OCI-LY3 (cell line): Measurements from ENCODE around the gene CDH4.

Experiments used
- H2AFZ ChIP-seq: fragments of 200-600, 300-600 bp; shearing (Covaris generic); 2 replicates; pipeline ENCODE4 v1.6.0; 2014; ENCODE audit warnings: antibody characterized with exemption, low read depth, low read length
- H3K27ac ChIP-seq: fragments of 200-600, 300-600 bp; sonication (generic); 2 replicates; pipeline ENCODE4 v1.5.1; 2014; ENCODE audit warnings: mild to moderate bottlenecking, low read length, moderate library complexity, mixed read lengths
- H3K27me3 ChIP-seq: fragments of 200-600, 300-600 bp; sonication (generic); 2 replicates; pipeline ENCODE4 v1.6.1; 2014; ENCODE audit warnings: low read depth, low read length, mixed read lengths
- H3K36me3 ChIP-seq: fragments of 200-600, 300-600 bp; sonication (generic); replicated peaks from 2 replicates; pipeline ENCODE3; 2014; ENCODE audit warnings: low read depth, low read length, mixed read lengths
- H3K4me1 ChIP-seq: fragments of 300-600, 200-600 bp; sonication (generic); 2 replicates; pipeline ENCODE4 v1.6.1; 2014; ENCODE audit warnings: low read length, mixed read lengths
- H3K4me2 ChIP-seq: fragments of 200-600, 300-600 bp; sonication (generic); 2 replicates; pipeline ENCODE4 v1.6.1; 2014; ENCODE audit warnings: low read length, mixed read lengths
- H3K4me3 ChIP-seq: fragments of 300-600, 200-600 bp; sonication (generic); 2 replicates; pipeline ENCODE4 v1.5.1; 2014; ENCODE audit warnings: antibody characterized with exemption, mild to moderate bottlenecking, low read length, moderate library complexity
- H3K79me2 ChIP-seq: fragments of 300-600, 200-600 bp; shearing (Covaris generic); 2 replicates; pipeline ENCODE4 v1.6.1; 2014; ENCODE audit warnings: mild to moderate bottlenecking, low read length, mixed read lengths
- H3K9ac ChIP-seq: fragments of 300-600, 200-600 bp; shearing (Covaris generic); 2 replicates; pipeline ENCODE4 v1.6.0; 2014; ENCODE audit warnings: mild to moderate bottlenecking, low read length, moderate library complexity
- H3K9me3 ChIP-seq: fragments of 200-600, 300-600 bp; shearing (Covaris generic); 2 replicates; pipeline ENCODE4 v1.6.1; 2014; ENCODE audit warnings: low read length, mixed read lengths; ENCODE audit not compliant: insufficient read depth
- H4K20me1 ChIP-seq: fragments of 200-600, 300-600 bp; sonication (generic); 2 replicates; pipeline ENCODE4 v1.6.1; 2016; ENCODE audit warnings: low read length, mixed read lengths; ENCODE audit not compliant: insufficient read depth
- EZH2phosphoT487 ChIP-seq: fragments of 200-600 bp; shearing (Covaris generic); IDR thresholded peaks from 2 replicates; pipeline ENCODE4 v1.6.1; 2018; ENCODE audit warnings: antibody characterized with exemption, mixed run types, low read depth
- TF ChIP-seq, protein P1 (sequence below): fragments of 200-600, 300-600 bp; sonication (generic); IDR thresholded peaks from 2 replicates; pipeline ENCODE4 v1.5.1; 2014; ENCODE audit warnings: antibody characterized with exemption, low read length, low read depth

Gene CDH4

DNA sequence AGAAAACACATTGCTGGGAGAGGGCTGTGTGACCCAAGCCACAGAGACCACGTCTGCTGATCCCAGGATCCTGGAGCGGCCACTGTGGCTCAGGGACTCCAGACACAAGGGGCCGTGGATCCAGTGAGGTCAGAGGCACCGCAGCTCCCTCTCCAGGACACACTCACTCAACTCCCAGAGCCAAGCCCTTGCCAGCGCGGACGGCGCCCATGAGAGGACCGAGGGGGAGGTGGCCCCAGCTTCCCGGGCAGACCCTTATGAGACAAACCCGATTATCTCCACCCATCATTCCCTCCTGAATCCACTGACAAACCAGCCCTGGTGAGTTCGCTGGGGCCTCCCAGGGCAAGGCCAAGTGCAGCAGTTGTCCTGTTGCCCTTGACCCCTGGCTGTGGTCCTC, 612.4 kb downstream of the CDH4 start:
- Histone ChIP-seq H2AFZ (no peak overlapping the region), H3K9ac (no peak overlapping the region), H3K27ac (no peak overlapping the region), H3K4me3 (no peak overlapping the region), H4K20me1 (no peaks in the 10 kb centered on the region), H3K27me3 (peaks cover 6% of the 10 kb centered on the region; the same call in 1 of the 2 replicates), H3K36me3 (no peaks in the 10 kb centered on the region), H3K9me3 (no peaks in the 10 kb centered on the region), H3K4me1 (peaks cover 3% of the 10 kb centered on the region; the same call in 1 of the 2 replicates), H3K79me2 (no peaks in the 10 kb centered on the region), H3K4me2 (no peak overlapping the region)
- TF ChIP-seq, protein P1, sequence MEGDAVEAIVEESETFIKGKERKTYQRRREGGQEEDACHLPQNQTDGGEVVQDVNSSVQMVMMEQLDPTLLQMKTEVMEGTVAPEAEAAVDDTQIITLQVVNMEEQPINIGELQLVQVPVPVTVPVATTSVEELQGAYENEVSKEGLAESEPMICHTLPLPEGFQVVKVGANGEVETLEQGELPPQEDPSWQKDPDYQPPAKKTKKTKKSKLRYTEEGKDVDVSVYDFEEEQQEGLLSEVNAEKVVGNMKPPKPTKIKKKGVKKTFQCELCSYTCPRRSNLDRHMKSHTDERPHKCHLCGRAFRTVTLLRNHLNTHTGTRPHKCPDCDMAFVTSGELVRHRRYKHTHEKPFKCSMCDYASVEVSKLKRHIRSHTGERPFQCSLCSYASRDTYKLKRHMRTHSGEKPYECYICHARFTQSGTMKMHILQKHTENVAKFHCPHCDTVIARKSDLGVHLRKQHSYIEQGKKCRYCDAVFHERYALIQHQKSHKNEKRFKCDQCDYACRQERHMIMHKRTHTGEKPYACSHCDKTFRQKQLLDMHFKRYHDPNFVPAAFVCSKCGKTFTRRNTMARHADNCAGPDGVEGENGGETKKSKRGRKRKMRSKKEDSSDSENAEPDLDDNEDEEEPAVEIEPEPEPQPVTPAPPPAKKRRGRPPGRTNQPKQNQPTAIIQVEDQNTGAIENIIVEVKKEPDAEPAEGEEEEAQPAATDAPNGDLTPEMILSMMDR: no peak
- no peak for TF ChIP-seq EZH2phosphoT487

DNA sequence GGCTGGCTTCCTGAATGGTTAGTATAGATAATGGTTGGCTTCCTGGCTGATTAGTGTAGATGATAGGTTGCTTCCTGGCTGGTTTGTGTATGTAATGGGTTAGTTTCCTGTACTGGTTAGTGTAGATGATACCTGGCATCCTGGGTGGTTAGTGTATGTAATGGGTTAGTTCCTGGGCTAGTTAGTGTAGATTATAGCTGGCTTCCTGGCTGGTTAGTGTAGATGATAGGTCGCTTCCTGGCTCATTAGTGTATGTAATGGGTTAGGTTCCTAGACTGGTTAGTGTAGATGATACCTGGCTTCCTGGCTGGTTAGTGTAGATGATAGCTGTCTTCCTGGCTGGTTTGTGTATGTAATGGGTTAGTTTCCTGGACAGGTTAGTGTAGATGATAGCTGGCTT, 613.3 kb downstream of the CDH4 start:
- no peaks in the 10 kb centered on the region for H4K20me1 ChIP-seq

DNA sequence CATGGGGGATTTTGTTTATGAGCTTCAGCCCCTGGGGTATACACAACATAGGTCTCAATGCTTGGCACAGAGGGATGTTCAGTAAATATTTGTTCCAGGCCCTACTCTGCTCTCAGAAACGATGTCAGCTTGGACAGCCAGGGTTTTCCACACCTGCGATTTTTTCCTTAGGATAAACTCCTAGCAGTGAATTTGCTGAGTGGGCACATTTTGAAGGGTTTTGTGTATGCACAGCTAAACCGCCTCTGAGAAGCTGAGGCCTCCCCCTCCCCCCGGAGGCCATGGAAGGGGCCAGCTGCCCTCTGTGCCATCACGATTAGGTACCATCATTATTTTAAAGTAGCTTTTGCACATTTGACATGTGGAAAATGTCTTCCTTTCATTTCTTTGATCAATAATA, 614.1 kb downstream of the CDH4 start:
- Histone ChIP-seq H4K20me1 (no peaks in the 10 kb centered on the region), H3K79me2 (no peaks in the 10 kb centered on the region), H3K9ac (no peak overlapping the region), H3K27me3 (peaks cover 6% of the 10 kb centered on the region; the same call in 1 of the 2 replicates), H3K9me3 (no peaks in the 10 kb centered on the region), H3K27ac (no peak overlapping the region), H3K36me3 (no peaks in the 10 kb centered on the region), H3K4me3 (no peak overlapping the region), H3K4me1 (peaks cover 3% of the 10 kb centered on the region; the same call in 1 of the 2 replicates), H2AFZ (no peak overlapping the region), H3K4me2 (no peak overlapping the region)
- no peak for TF ChIP-seq EZH2phosphoT487
- TF ChIP-seq, protein P1: no peak

More for the DNA sequence above, 613.3 kb downstream of the CDH4 start:
- Histone ChIP-seq H3K4me2 (no peak overlapping the region), H3K9ac (no peak overlapping the region), H3K4me1 (peaks cover 3% of the 10 kb centered on the region; the same call in 1 of the 2 replicates), H3K9me3 (no peaks in the 10 kb centered on the region), H3K36me3 (no peaks in the 10 kb centered on the region), H2AFZ (no peak overlapping the region), H3K27me3 (peaks cover 6% of the 10 kb centered on the region; the same call in 1 of the 2 replicates), H3K27ac (no peak overlapping the region), H3K4me3 (no peak overlapping the region), H3K79me2 (no peaks in the 10 kb centered on the region)
- no peak for TF ChIP-seq EZH2phosphoT487
- TF ChIP-seq, protein P1: no peak

GRCh38 chr20:61868006-61868405, 615.9 kb downstream of the CDH4 start:
- peaks cover 6% of the 10 kb centered on the region; the same call in 1 of the 2 replicates for H3K27me3 ChIP-seq
- no peak overlapping the region for H2AFZ ChIP-seq

More at GRCh38 chr20:61868006-61868405, 615.9 kb downstream of the CDH4 start:
- Histone ChIP-seq H3K36me3 (no peaks in the 10 kb centered on the region), H3K4me3 (no peak overlapping the region), H3K27ac (no peak overlapping the region), H3K4me1 (peaks cover 3% of the 10 kb centered on the region; the same call in 1 of the 2 replicates), H3K9me3 (no peaks in the 10 kb centered on the region), H3K79me2 (no peaks in the 10 kb centered on the region), H3K4me2 (no peak overlapping the region), H4K20me1 (no peaks in the 10 kb centered on the region), H3K9ac (no peak overlapping the region)
- TF ChIP-seq, protein P1: no peak
- TF ChIP-seq EZH2phosphoT487: no peak
